ENCODE data around the gene HAUS1. TPM values are rescaled to one million over a fixed set of nuclear protein-coding genes. Genes with fewer than 3 reads are reported as not detected.

The HAUS1 gene
- total and polyA plus RNA-seq, 2 of the 4 experiments (the other 2 are of a cell fraction) = 25.3 to 33.4 TPM

GRCh38 chr18:46166261-46166970 lies 62.2 kb downstream of the HAUS1 start:
- CTCF ChIA-PET = interaction anchor here (0.6 kb wide), 1 partner anchor 94 kb away, joined by 3 read pairs; no protein-coding TSS in a partner anchor
- no peak overlapping the region for H3K4me3 ChIP-seq (ENCODE audit: insufficient read depth, low read depth, low read length)
- no peak overlapping the region for H2AK9ac ChIP-seq (replicated peaks; ENCODE audit: low read depth, low read length, poor library complexity)
- no peak overlapping the region for H3K4me2 ChIP-seq (ENCODE audit: low read depth, low read length)
- POLR2A ChIA-PET (ENCODE audit: unreplicated experiment) = no interaction called here
- no peak overlapping the region for H3K4ac ChIP-seq (ENCODE audit: low read depth, low read length)
- no peak overlapping the region for H3K56ac ChIP-seq (ENCODE audit: extremely low read depth, insufficient read depth, low read length)
- H2BK120ac ChIP-seq (ENCODE audit: low read depth, low read length) = no peak overlapping the region
- H3K4me1 ChIP-seq (ENCODE audit: control insufficient read depth, insufficient read depth, low read length) = peaks cover 4% of the 10 kb centered on the region; the same call in 1 of the 2 replicates
- H3K27ac ChIP-seq (ENCODE audit: insufficient read depth, low read length) = no peak overlapping the region
- no peaks in the 10 kb centered on the region for H3K79me1 ChIP-seq (ENCODE audit: low read depth in 1 of 2, low read length in 2 of 2)
- H3K14ac ChIP-seq (replicated peaks; ENCODE audit: low read depth, low read length) = no peak overlapping the region
- H4K20me1 ChIP-seq (ENCODE audit: insufficient read depth, low read length) = no peaks in the 10 kb centered on the region
- no peak overlapping the region for H3K23ac ChIP-seq (ENCODE audit: low read depth, low read length)
- in situ Hi-C loops (cut with MboI; ENCODE audit: low sequenced_read_pairs) (no loop called here), dilution Hi-C loops (cut with HindIII; ENCODE audit: low sequenced_read_pairs, unreplicated experiment) (no loop called here), intact Hi-C loops (cut with micrococcal nuclease) (no loop called here)
- no peaks in the 10 kb centered on the region for H3K9me3 ChIP-seq (ENCODE audit: control insufficient read depth, insufficient read depth, low read length)
- no peak overlapping the region for H2BK20ac ChIP-seq (ENCODE audit: low read depth, low read length)
- WGBS, 2 experiments (ENCODE audit: extremely low coverage in 2 of 2, insufficient read length in 1 of 2) = no CpG with 5 or more reads among the region's 6 CpGs
- H3K27me3 ChIP-seq (ENCODE audit: control insufficient read depth, insufficient read depth, low read length) = no peaks in the 10 kb centered on the region
- H3K36me3 ChIP-seq (ENCODE audit: control insufficient read depth, insufficient read depth, low read length) = no peaks in the 10 kb centered on the region
- no peak overlapping the region for H4K8ac ChIP-seq (ENCODE audit: low read depth in 2 of 2, low read length in 2 of 2)
- no peak overlapping the region for H2AFZ ChIP-seq (replicated peaks; ENCODE audit: low read length, poor library complexity)
- H2AK5ac ChIP-seq (ENCODE audit: low read depth, low read length) = no peak overlapping the region
- TF ChIP-seq, protein P1, sequence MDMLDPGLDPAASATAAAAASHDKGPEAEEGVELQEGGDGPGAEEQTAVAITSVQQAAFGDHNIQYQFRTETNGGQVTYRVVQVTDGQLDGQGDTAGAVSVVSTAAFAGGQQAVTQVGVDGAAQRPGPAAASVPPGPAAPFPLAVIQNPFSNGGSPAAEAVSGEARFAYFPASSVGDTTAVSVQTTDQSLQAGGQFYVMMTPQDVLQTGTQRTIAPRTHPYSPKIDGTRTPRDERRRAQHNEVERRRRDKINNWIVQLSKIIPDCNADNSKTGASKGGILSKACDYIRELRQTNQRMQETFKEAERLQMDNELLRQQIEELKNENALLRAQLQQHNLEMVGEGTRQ (IDR thresholded peaks at IDR 0.05; ENCODE audit: low read depth, low read length) = no peak
- TF ChIP-seq SMC3 (IDR thresholded peaks at IDR 0.05; ENCODE audit: low read depth, low read length) (no peak), RCOR1 (IDR thresholded peaks at IDR 0.05; ENCODE audit: insufficient replicate concordance, low read length) (no peak), RAD21 (IDR thresholded peaks at IDR 0.05; ENCODE audit: low read length) (no peak), FOS (IDR thresholded peaks at IDR 0.05; ENCODE audit: low read depth, low read length) (no peak), MAFK (IDR thresholded peaks at IDR 0.05; ENCODE audit: low read depth, low read length) (no peak)
- H3K18ac ChIP-seq (ENCODE audit: low read depth, low read length) = no peak overlapping the region
- H4K5ac ChIP-seq (ENCODE audit: low read depth, low read length) = no peak overlapping the region
- BruUV-seq (replicated peaks) = no TSS peak
- no peak overlapping the region for H2BK15ac ChIP-seq (ENCODE audit: low read depth, low read length)
- DNase-seq (no peak), ATAC-seq (ENCODE audit: low read depth) (no peak)
- no peak overlapping the region for H4K91ac ChIP-seq (ENCODE audit: insufficient read depth, low read depth, low read length)
- no peak overlapping the region for H2BK5ac ChIP-seq (ENCODE audit: low read depth, low read length, poor library complexity, severe bottlenecking)
- H3K9me1 ChIP-seq (ENCODE audit: insufficient read depth, low read length) = peaks cover 11% of the 10 kb centered on the region
- H3K9ac ChIP-seq (ENCODE audit: low read depth, low read length) = no peak overlapping the region

All from IMR-90 (cell line).